OCI-LY7 (cell line): ENCODE results near the gene PDXDC1. TPM values are rescaled to one million over a fixed set of nuclear protein-coding genes. Genes with fewer than 3 reads are reported as not detected.
"Not testable (repeated sequence)": the region's sequence is repeated elsewhere in the genome, so short reads cannot be mapped to it uniquely, and the experiment has no call there.

ENCODE experiments used
- BruUV-seq: library from RNA; stranded (reverse); fragments of 400-500 nt; replicated peaks from 2 replicates; lab custom pipeline; 2021; lab: Mats Ljungman, UMichigan
- CTCF ChIA-PET: fragments of 300-600 bp; sonication (Branson Sonifier 250); formaldehyde crosslinking; loops from one replicate; lab custom pipeline; 2022; ENCODE audit warnings: antibody characterized with exemption; ENCODE audit not compliant: unreplicated experiment; lab: Charles Lee
- POLR2A ChIA-PET: fragments of 300-600 bp; sonication (Branson Sonifier 250); formaldehyde crosslinking; loops from one replicate; lab custom pipeline; 2022; ENCODE audit warnings: antibody characterized with exemption; lab: Charles Lee
- DNase-seq: peaks from one replicate; pipeline ENCODE4 v3.0.0-alpha.2; 2015; ENCODE audit warnings: low spot score
- H2AFZ ChIP-seq: fragments of 200-600 bp; sonication (generic), shearing (Covaris generic); 2 replicates; pipeline ENCODE4 v1.6.1; 2014; ENCODE audit warnings: mild to moderate bottlenecking, antibody characterized with exemption, low read length, moderate library complexity
- H3K27ac ChIP-seq: fragments of 200-600 bp; sonication (generic); 2 replicates; pipeline ENCODE4 v1.5.1; 2014; ENCODE audit warnings: mixed run types, low read depth, mild to moderate bottlenecking, moderate library complexity, low read length, inconsistent platforms; ENCODE audit not compliant: poor library complexity, severe bottlenecking
- H3K36me3 ChIP-seq: fragments of 200-600 bp; sonication (generic); 2 replicates; pipeline ENCODE4 v1.6.1; 2014; ENCODE audit warnings: mild to moderate bottlenecking, antibody characterized with exemption, low read length, moderate library complexity, mixed read lengths; ENCODE audit not compliant: insufficient read depth
- H3K4me1 ChIP-seq: fragments of 200-600 bp; sonication (generic); 2 replicates; pipeline ENCODE4 v1.5.1; 2014; ENCODE audit warnings: mild to moderate bottlenecking, low read length; ENCODE audit not compliant: insufficient read depth, poor library complexity, severe bottlenecking
- H3K4me2 ChIP-seq: fragments of 200-600 bp; sonication (generic); 2 replicates; pipeline ENCODE4 v1.6.1; 2014; ENCODE audit warnings: mild to moderate bottlenecking, low read length
- H3K4me3 ChIP-seq: fragments of 200-600 bp; sonication (generic); 2 replicates; pipeline ENCODE4 v1.5.1; 2014; ENCODE audit warnings: mild to moderate bottlenecking, low read depth, low read length; ENCODE audit not compliant: poor library complexity, severe bottlenecking
- H3K79me2 ChIP-seq: fragments of 200-600 bp; sonication (generic); 2 replicates; pipeline ENCODE4 v1.6.1; 2016; ENCODE audit warnings: low read depth, mild to moderate bottlenecking, low read length, moderate library complexity, mixed read lengths; ENCODE audit not compliant: insufficient read depth
- H3K9me2 ChIP-seq: fragments of 200-600 bp; sonication (generic); 2 replicates; pipeline ENCODE4 v1.6.1; 2016; ENCODE audit warnings: mild to moderate bottlenecking, low read length, mixed read lengths; ENCODE audit not compliant: insufficient read depth
- H3K9me3 ChIP-seq: fragments of 200-600 bp; sonication (generic); 2 replicates; pipeline ENCODE4 v1.6.1; 2014; ENCODE audit warnings: mild to moderate bottlenecking, mixed run types, low read length, mixed read lengths
- H4K20me1 ChIP-seq: fragments of 200-600 bp; sonication (generic); 2 replicates; pipeline ENCODE4 v1.6.1; 2014; ENCODE audit warnings: mild to moderate bottlenecking, antibody characterized with exemption, low read length, moderate library complexity, mixed read lengths; ENCODE audit not compliant: insufficient read depth
- intact Hi-C: fragments of 100-400 bp; cut with micrococcal nuclease; formaldehyde crosslinking; loops from one replicate; pipeline ENCODE4 v1.10.0; 2022; ENCODE audit not compliant: unreplicated experiment
- total RNA-seq, 2 experiments: library from RNA; depleted of rRNA in 1 of 2; stranded (reverse); fragments of >200 nt in 1 of 2; shearing (Covaris generic) in 1 of 2; gene quantifications; 2 replicates each; pipeline ENCODE4 v1.2.3, GENCODE V29; 2014 to 2022

PDXDC1 gene
- total RNA-seq, 2 experiments from 2014 or later = 43.0 to 83.3 TPM

- H2AFZ ChIP-seq, H3K9me3 ChIP-seq, H3K27ac ChIP-seq, H3K9me2 ChIP-seq, H3K4me2 ChIP-seq, POLR2A ChIA-PET, CTCF ChIA-PET, H3K4me3 ChIP-seq, DNase-seq, H4K20me1 ChIP-seq, intact Hi-C loops, BruUV-seq: not testable (repeated sequence)
- Histone ChIP-seq H3K79me2 (peaks cover 16% of the 10 kb centered on the region; the same call in 1 of the 2 replicates), H3K4me1 (peaks cover 29% of the 10 kb centered on the region), H3K36me3 (peaks cover 13% of the 10 kb centered on the region)
Observed at GRCh38 chr16:14981234-14981633, 6.4 kb downstream of the PDXDC1 start.

GRCh38 chr16:14982521-14982920 lies 7.7 kb downstream of the PDXDC1 start:
- peaks cover 16% of the 10 kb centered on the region for H3K4me1 ChIP-seq
- intact Hi-C loops, POLR2A ChIA-PET, H3K9me3 ChIP-seq, H4K20me1 ChIP-seq, H3K4me2 ChIP-seq, H3K4me3 ChIP-seq, DNase-seq, H2AFZ ChIP-seq, BruUV-seq, CTCF ChIA-PET, H3K27ac ChIP-seq, H3K79me2 ChIP-seq, H3K9me2 ChIP-seq: not testable (repeated sequence)
- H3K36me3 ChIP-seq = peaks cover 13% of the 10 kb centered on the region

GRCh38 chr16:14988092-14988491 lies 13.3 kb downstream of the PDXDC1 start:
- H3K36me3 ChIP-seq = peaks cover 30% of the 10 kb centered on the region
- H2AFZ ChIP-seq, H3K27ac ChIP-seq, H3K4me3 ChIP-seq, H3K79me2 ChIP-seq, H4K20me1 ChIP-seq, H3K4me2 ChIP-seq, H3K4me1 ChIP-seq, intact Hi-C loops, CTCF ChIA-PET, BruUV-seq, H3K9me3 ChIP-seq, H3K9me2 ChIP-seq, POLR2A ChIA-PET, DNase-seq: not testable (repeated sequence)

GRCh38 chr16:14988661-14989191 lies 13.9 kb downstream of the PDXDC1 start:
- H3K9me2 ChIP-seq, intact Hi-C loops, H3K79me2 ChIP-seq: not testable (repeated sequence)

GRCh38 chr16:14989291-14990281 lies 14.8 kb downstream of the PDXDC1 start:
- H2AFZ ChIP-seq, CTCF ChIA-PET, H3K79me2 ChIP-seq, H3K9me2 ChIP-seq, BruUV-seq, H3K27ac ChIP-seq, intact Hi-C loops, DNase-seq, H3K4me1 ChIP-seq, POLR2A ChIA-PET, H3K9me3 ChIP-seq, H4K20me1 ChIP-seq: not testable (repeated sequence)
- Histone ChIP-seq H3K36me3 (peaks cover 30% of the 10 kb centered on the region), H3K4me3 (peak overlapping the region; percentile 22), H3K4me2 (peak overlapping the region; percentile 29; the same call in 1 of the 2 replicates)

More at GRCh38 chr16:14988661-14989191, 13.9 kb downstream of the PDXDC1 start:
- H4K20me1 ChIP-seq, POLR2A ChIA-PET, H2AFZ ChIP-seq, H3K9me3 ChIP-seq, CTCF ChIA-PET, BruUV-seq, H3K27ac ChIP-seq, H3K4me3 ChIP-seq, H3K4me1 ChIP-seq: not testable (repeated sequence)
- Histone ChIP-seq H3K36me3 (peaks cover 30% of the 10 kb centered on the region), H3K4me2 (peak overlapping the region; percentile 29)
- DNase-seq = peak; percentile 62

- intact Hi-C loops, H3K4me2 ChIP-seq, H3K27ac ChIP-seq, DNase-seq, BruUV-seq, POLR2A ChIA-PET, H2AFZ ChIP-seq, H3K9me2 ChIP-seq, CTCF ChIA-PET, H3K4me3 ChIP-seq, H3K9me3 ChIP-seq, H4K20me1 ChIP-seq, H3K4me1 ChIP-seq: not testable (repeated sequence)
- Histone ChIP-seq H3K36me3 (peaks cover 25% of the 10 kb centered on the region), H3K79me2 (peaks cover 12% of the 10 kb centered on the region; the same call in 1 of the 2 replicates)
Observed at GRCh38 chr16:14993277-14994151, 18.7 kb downstream of the PDXDC1 start.
